ENCODE measurements around the gene DDIT3.

- TF ChIP-seq, protein P1, sequence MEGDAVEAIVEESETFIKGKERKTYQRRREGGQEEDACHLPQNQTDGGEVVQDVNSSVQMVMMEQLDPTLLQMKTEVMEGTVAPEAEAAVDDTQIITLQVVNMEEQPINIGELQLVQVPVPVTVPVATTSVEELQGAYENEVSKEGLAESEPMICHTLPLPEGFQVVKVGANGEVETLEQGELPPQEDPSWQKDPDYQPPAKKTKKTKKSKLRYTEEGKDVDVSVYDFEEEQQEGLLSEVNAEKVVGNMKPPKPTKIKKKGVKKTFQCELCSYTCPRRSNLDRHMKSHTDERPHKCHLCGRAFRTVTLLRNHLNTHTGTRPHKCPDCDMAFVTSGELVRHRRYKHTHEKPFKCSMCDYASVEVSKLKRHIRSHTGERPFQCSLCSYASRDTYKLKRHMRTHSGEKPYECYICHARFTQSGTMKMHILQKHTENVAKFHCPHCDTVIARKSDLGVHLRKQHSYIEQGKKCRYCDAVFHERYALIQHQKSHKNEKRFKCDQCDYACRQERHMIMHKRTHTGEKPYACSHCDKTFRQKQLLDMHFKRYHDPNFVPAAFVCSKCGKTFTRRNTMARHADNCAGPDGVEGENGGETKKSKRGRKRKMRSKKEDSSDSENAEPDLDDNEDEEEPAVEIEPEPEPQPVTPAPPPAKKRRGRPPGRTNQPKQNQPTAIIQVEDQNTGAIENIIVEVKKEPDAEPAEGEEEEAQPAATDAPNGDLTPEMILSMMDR (IDR thresholded peaks at IDR 0.05 in 8 of 11, conservative IDR thresholded peaks at IDR 0.05 in 3 of 11) = no peak
- no peak for TF ChIP-seq POLR2A (IDR thresholded peaks at IDR 0.05)
Observed at GRCh38 chr12:57516617-57517153, 3.6 kb downstream of the DDIT3 start.

All from spleen (tissue), 7 donors.